ENCODE data around the gene SMPD2.

DNA sequence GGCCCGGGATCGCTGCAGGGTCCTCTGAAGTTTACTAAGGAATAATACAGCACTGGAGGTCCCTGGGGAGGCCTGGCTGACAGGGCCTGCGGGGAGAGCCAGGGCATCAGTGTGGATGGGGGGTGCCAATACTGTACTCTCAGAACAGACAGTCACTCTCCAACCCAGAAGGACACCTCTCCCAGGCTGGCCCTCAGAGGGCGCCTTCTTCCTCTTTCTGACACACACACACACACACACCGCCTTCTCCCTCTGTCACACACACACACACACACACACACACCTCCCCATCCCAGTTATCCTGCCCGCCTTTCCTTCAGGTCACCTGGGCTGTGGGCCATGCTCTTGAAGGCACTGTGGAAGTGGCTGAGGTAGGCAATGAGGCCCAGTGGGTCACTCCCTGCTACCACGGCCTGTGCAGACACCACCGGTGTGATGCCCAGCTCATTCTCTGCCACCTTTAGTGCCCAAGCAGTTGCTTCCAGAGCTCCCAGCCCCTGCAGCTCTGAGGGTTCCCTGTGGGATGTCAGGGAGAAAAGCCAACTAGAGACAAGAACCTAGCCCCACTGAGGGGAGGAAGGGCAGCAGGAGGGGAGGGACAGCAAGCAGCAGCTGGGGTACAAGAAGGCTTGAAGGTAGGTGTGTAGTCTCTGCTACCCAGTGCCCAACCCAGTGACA lies 7.5 kb downstream of the SMPD2 start:
- TF ChIP-seq GABPA (IDR thresholded peaks at IDR 0.05; ENCODE audit: low read depth), result peak; percentile 38; the same call in 1 of the 2 replicates
- TF ChIP-seq, protein P1, sequence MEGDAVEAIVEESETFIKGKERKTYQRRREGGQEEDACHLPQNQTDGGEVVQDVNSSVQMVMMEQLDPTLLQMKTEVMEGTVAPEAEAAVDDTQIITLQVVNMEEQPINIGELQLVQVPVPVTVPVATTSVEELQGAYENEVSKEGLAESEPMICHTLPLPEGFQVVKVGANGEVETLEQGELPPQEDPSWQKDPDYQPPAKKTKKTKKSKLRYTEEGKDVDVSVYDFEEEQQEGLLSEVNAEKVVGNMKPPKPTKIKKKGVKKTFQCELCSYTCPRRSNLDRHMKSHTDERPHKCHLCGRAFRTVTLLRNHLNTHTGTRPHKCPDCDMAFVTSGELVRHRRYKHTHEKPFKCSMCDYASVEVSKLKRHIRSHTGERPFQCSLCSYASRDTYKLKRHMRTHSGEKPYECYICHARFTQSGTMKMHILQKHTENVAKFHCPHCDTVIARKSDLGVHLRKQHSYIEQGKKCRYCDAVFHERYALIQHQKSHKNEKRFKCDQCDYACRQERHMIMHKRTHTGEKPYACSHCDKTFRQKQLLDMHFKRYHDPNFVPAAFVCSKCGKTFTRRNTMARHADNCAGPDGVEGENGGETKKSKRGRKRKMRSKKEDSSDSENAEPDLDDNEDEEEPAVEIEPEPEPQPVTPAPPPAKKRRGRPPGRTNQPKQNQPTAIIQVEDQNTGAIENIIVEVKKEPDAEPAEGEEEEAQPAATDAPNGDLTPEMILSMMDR (IDR thresholded peaks at IDR 0.05; ENCODE audit: insufficient read depth, low read length), result no peak
- TF ChIP-seq POLR2AphosphoS5 (IDR thresholded peaks at IDR 0.05; ENCODE audit: low read depth), result peak; percentile 60

All from HL-60 (cell line).